ENCODE measurements around the gene RNF208.

GRCh38 chr9:137232101-137232500 lies 10.1 kb upstream of the RNF208 start:
- TF ChIP-seq CTCF (IDR thresholded peaks at IDR 0.05) (no peak), POLR2A (IDR thresholded peaks at IDR 0.05; ENCODE audit: low read depth) (no peak), EP300 (IDR thresholded peaks at IDR 0.05) (no peak), POLR2AphosphoS5 (IDR thresholded peaks at IDR 0.05) (no peak)

All from esophagus muscularis mucosa (tissue), 4 donors.